Measurements from ENCODE around the gene STPG1. TPM values are rescaled to one million over a fixed set of nuclear protein-coding genes. Genes with fewer than 3 reads are reported as not detected.

Gene STPG1
- total RNA-seq, 1 experiment from 2014 or later, result 9.1 TPM

DNA sequence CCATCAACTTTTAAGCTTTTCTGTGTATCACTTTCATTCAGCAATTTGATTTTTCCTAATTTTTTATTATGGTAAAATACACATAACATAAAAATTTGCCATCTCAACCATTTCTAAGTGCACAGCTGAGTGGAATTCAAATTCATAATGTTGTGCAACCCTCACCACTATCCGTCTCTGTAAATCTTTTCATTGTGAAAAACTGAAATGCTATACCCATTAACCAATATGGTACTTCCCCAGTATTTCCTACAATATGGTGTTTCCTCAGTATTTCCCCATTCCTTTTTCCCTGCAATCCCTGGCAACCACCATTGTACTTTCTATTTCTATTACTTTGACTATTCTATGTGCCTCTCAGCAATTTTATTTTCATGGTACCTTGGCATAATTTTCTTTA is 6.8 kb downstream of the STPG1 start:
- Mint-ChIP-seq H3K27me3 (ENCODE audit: unreplicated experiment) (no peaks in the 10 kb centered on the region), H3K36me3 (ENCODE audit: insufficient read depth, unreplicated experiment) (no peaks in the 10 kb centered on the region), H3K4me3 (ENCODE audit: low read depth, unreplicated experiment) (no peak overlapping the region), H3K27ac (ENCODE audit: unreplicated experiment) (peak overlapping the region; percentile 3), H3K9me3 (ENCODE audit: low read depth, unreplicated experiment) (no peaks in the 10 kb centered on the region), H3K4me1 (ENCODE audit: low read depth, unreplicated experiment) (peaks cover 4% of the 10 kb centered on the region)
- TF ChIP-seq, protein P1, sequence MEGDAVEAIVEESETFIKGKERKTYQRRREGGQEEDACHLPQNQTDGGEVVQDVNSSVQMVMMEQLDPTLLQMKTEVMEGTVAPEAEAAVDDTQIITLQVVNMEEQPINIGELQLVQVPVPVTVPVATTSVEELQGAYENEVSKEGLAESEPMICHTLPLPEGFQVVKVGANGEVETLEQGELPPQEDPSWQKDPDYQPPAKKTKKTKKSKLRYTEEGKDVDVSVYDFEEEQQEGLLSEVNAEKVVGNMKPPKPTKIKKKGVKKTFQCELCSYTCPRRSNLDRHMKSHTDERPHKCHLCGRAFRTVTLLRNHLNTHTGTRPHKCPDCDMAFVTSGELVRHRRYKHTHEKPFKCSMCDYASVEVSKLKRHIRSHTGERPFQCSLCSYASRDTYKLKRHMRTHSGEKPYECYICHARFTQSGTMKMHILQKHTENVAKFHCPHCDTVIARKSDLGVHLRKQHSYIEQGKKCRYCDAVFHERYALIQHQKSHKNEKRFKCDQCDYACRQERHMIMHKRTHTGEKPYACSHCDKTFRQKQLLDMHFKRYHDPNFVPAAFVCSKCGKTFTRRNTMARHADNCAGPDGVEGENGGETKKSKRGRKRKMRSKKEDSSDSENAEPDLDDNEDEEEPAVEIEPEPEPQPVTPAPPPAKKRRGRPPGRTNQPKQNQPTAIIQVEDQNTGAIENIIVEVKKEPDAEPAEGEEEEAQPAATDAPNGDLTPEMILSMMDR (IDR thresholded peaks at IDR 0.05; ENCODE audit: unreplicated experiment), result no peak
- BruUV-seq (replicated peaks), result no TSS peak
- intact Hi-C loops (cut with micrococcal nuclease; ENCODE audit: unreplicated experiment), result no loop called here
- no peak for DNase-seq
- CTCF ChIA-PET, result no interaction called here

DNA sequence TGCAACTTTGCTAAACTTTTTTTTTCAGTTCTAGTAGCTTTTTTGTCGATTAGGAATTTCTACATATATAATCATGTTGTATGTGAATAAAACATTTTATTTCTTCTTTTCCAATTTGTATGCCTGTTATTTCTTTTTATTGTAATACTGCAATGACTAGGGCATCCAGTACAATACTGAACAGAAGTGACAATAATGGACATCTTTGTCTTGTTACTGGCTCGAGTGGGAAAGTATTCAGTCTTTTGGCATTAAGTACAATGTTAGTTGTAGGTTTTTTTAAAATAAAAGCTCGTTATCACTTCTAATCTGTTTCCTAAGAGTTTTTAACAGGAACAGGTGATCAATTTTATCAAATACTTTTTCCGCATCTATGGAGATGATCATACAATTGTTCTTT is 9.8 kb downstream of the STPG1 start:
- TF ChIP-seq, protein P1 (IDR thresholded peaks at IDR 0.05; ENCODE audit: unreplicated experiment), result no peak
- no peaks in the 10 kb centered on the region for H3K27me3 Mint-ChIP-seq (ENCODE audit: unreplicated experiment)
- H3K36me3 Mint-ChIP-seq (ENCODE audit: insufficient read depth, unreplicated experiment), result no peaks in the 10 kb centered on the region
- H3K4me3 Mint-ChIP-seq (ENCODE audit: low read depth, unreplicated experiment), result no peak overlapping the region
- H3K27ac Mint-ChIP-seq (ENCODE audit: unreplicated experiment), result no peak overlapping the region
- H3K9me3 Mint-ChIP-seq (ENCODE audit: low read depth, unreplicated experiment), result no peaks in the 10 kb centered on the region
- intact Hi-C loops (cut with micrococcal nuclease; ENCODE audit: unreplicated experiment), result no loop called here
- no TSS peak for BruUV-seq (replicated peaks)
- CTCF ChIA-PET, result no interaction called here
- H3K4me1 Mint-ChIP-seq (ENCODE audit: low read depth, unreplicated experiment), result no peaks in the 10 kb centered on the region
- DNase-seq, result no peak

DNA sequence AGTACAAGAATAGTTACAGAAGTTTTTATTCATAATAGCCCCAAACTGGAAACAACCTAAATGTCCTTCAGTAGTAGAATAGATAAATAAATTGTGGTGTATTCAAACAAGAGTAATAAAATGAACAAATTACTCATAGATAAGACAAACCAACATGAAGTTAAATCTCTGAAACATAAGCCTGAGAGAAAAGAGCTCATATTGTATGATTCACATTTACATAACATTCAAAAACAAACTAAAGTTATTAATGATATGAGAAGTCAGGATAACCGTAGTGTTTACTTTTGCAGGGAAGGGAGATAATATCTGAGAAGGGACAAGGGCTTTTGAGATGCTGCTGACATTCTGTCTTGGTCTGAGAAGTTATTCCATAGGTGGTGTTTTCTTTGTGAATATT is 13.5 kb downstream of the STPG1 start:
- DNase-seq, result no peak
- BruUV-seq (replicated peaks), result no TSS peak
- Mint-ChIP-seq H3K4me1 (ENCODE audit: low read depth, unreplicated experiment) (no peaks in the 10 kb centered on the region), H3K27ac (ENCODE audit: unreplicated experiment) (no peak overlapping the region), H3K4me3 (ENCODE audit: low read depth, unreplicated experiment) (no peak overlapping the region), H3K9me3 (ENCODE audit: low read depth, unreplicated experiment) (no peaks in the 10 kb centered on the region), H3K36me3 (ENCODE audit: insufficient read depth, unreplicated experiment) (no peaks in the 10 kb centered on the region), H3K27me3 (ENCODE audit: unreplicated experiment) (no peaks in the 10 kb centered on the region)
- CTCF ChIA-PET, result no interaction called here
- intact Hi-C loops (cut with micrococcal nuclease; ENCODE audit: unreplicated experiment), result no loop called here
- TF ChIP-seq, protein P1 (IDR thresholded peaks at IDR 0.05; ENCODE audit: unreplicated experiment), result no peak

DNA sequence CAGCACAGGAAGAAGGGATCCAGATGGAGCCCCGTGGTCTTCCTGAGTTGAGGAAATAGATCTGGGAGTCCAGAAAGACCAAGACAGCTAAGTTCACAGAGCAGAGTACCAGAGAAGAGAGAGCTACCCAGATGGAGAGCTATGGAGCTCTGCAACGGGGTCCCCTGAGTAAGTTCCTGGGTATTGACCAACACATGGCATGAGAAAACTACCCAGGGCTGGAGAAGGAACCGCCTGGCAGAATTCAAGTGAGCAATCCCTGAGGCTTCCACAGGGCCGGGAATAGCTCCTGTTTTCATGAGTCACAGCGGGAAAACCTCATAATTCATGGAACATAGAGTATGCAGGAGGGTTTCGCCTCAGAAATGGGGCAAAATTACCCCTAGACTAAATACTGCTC is 19.7 kb downstream of the STPG1 start:
- Mint-ChIP-seq H3K4me3 (ENCODE audit: low read depth, unreplicated experiment) (no peak overlapping the region), H3K4me1 (ENCODE audit: low read depth, unreplicated experiment) (peaks cover 31% of the 10 kb centered on the region), H3K36me3 (ENCODE audit: insufficient read depth, unreplicated experiment) (peaks cover 17% of the 10 kb centered on the region), H3K27ac (ENCODE audit: unreplicated experiment) (no peak overlapping the region), H3K9me3 (ENCODE audit: low read depth, unreplicated experiment) (no peaks in the 10 kb centered on the region), H3K27me3 (ENCODE audit: unreplicated experiment) (no peaks in the 10 kb centered on the region)
- intact Hi-C loops (cut with micrococcal nuclease; ENCODE audit: unreplicated experiment), result loop anchor here (5.0 kb wide), 1 partner anchor 77 kb away; the partner anchor contains the start of gene GRHL3
- TF ChIP-seq, protein P1 (IDR thresholded peaks at IDR 0.05; ENCODE audit: unreplicated experiment), result no peak
- BruUV-seq (replicated peaks), result no TSS peak
- no peak for DNase-seq
- CTCF ChIA-PET, result interaction anchor here (4.2 kb wide), 1 partner anchor 194 kb away, joined by 157 read pairs; no protein-coding TSS in a partner anchor

Data from Calu3 (cell line).